ENCODE data around the gene ITGB2.

- TF ChIP-seq CTCF (IDR thresholded peaks at IDR 0.05) = no peak
- TF ChIP-seq POLR2A (IDR thresholded peaks at IDR 0.05) = no peak
These were observed 21.9 kb upstream of the ITGB2 start for GRCh38 chr21:44942566-44942965.

All from lower leg skin (tissue), 3 donors.